Left ventricle myocardium superior (tissue), 1 donor: ENCODE results near the gene COL4A1. TPM values are rescaled to one million over a fixed set of nuclear protein-coding genes. Genes with fewer than 3 reads are reported as not detected.

Experiments
- ATAC-seq: fragments of 200-7000 bp; cut with Tn5 transposase; one replicate; pipeline ENCODE4 v1.9.1; 2020; ENCODE audit warnings: mild to moderate bottlenecking, moderate library complexity
- DNase-seq: peaks from one replicate; pipeline ENCODE4 v3.0.0-alpha.2; 2020
- intact Hi-C: fragments of 100-400 bp; cut with micrococcal nuclease; formaldehyde crosslinking; loops from one replicate; pipeline ENCODE4 v1.11.0; 2022
- total RNA-seq: library from RNA; stranded (reverse); fragmentation: NEBNext Ultra II Directional; extraction: Animal tissue kit (Norgen Biotek cat#: 25700); gene quantifications from one replicate; pipeline ENCODE4 v1.2.1, GENCODE V29; 2021
- donor health status: DM: no; HTN: yes; CAD: no; lungs with severe emphysema.

The COL4A1 gene
- total RNA-seq, 1 donor from 2014 or later = 119 TPM

DNA sequence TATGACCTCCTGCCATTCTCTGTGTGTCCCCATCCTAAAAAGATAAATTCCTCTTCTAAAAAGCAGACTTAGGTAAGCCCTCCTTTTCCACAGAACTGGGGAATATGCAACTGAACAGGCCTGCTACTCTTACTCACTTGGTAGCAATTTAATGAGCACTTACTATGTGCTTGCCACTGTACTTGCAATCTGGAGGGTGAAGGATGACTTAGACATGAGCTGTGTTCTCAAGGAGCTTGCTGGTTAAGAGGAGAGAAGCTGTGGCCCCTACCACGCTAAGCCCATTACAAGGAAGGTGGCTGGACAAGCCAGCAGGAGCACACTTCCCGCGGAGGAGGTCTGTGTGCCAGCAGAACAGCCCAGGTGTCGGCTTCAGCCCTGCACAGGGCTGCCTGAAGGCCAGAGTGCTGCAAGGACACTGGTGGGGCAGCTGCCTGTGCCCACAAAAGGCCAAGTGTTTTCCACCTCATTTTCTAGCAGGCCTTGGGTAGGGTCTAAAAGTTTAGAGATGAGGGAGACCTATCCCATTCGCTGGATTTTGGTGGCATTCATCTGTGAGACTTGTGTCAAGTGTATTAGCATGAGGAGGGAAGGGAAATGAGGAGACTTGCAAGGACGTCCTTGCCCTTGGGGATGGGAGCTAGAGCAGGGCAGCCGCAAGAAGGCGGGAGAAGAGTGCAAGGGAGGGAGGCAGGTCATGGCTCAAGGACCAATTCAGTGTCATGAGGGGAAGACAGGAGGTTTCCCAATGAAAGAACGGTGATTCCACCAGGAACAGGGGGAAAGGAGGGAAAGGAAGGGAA, 52.0 kb downstream of the COL4A1 start:
- ATAC-seq (no peak), DNase-seq (no peak)
- intact Hi-C loops = no loop called here

- intact Hi-C loops = no loop called here
- ATAC-seq (peak; percentile 5), DNase-seq (no peak)
Observed at GRCh38 chr13:110254151-110254679, 52.7 kb downstream of the COL4A1 start.

DNA sequence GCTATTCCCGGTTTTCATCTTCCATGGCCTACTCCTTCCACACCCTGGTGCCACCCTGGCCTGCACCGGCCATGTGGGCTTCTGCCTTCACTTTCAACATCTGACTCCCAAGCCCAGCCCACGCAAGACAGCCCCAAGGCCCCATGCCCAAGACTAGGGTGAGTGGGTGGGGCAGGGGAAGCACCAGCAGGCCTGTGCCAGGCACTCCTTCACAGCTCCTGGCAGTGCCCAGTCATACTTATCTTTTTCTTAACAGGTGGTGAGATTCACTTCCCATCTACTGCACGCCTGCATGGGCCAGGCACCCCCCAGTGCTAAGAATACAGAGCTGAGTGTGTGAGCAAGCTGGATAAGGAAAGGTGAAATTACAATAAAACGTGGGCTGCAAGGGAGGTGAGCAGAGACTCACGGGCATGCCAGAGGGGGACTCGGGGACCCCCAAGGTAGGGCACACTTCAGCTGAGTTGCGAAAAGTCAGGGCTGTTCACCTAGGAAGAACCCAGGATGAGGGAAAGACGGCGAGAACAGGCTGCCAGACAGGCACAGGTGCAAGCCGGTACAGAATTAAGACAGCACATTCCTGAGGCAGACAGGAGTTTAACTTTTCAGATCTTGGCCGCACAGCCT, 55.7 kb downstream of the COL4A1 start:
- intact Hi-C loops = no loop called here
- no peak for DNase-seq
- peak; percentile 1 for ATAC-seq

DNA sequence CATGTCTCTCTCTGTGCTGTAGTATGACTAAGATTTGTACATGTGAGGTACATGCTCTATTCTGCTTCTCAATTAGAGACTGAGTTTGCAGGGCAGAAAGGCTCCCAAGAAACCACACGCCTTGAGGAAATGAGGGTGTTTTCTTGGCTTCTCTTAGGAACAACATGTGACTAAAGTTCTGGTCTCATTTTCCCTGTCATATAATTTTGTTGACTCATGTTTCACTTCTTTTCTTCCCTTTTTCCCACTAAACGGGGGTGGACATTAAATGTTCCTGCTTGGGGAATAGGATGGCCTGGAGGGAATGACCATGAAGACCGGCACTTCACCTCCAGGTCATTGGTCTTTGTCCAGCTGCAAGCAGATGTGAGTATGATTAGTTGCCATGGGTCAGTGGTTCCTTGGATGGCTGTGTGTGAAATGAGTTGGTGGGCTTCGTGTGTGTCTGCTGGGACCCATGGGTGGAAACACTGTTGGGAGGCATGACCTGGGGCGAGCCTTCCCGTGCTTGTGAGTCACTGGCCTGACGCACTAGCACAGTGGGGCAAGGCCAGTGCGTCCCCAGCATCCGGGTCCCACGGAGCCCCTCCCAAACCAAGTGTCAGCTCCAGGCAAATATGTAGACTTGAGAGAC, 56.6 kb downstream of the COL4A1 start:
- DNase-seq (peak; percentile 76), ATAC-seq (peak; percentile 67)
- intact Hi-C loops = no loop called here

- ATAC-seq = no peak
- DNase-seq = no peak
- intact Hi-C loops = no loop called here
Observed at GRCh38 chr13:110249326-110249725, 57.6 kb downstream of the COL4A1 start.

DNA sequence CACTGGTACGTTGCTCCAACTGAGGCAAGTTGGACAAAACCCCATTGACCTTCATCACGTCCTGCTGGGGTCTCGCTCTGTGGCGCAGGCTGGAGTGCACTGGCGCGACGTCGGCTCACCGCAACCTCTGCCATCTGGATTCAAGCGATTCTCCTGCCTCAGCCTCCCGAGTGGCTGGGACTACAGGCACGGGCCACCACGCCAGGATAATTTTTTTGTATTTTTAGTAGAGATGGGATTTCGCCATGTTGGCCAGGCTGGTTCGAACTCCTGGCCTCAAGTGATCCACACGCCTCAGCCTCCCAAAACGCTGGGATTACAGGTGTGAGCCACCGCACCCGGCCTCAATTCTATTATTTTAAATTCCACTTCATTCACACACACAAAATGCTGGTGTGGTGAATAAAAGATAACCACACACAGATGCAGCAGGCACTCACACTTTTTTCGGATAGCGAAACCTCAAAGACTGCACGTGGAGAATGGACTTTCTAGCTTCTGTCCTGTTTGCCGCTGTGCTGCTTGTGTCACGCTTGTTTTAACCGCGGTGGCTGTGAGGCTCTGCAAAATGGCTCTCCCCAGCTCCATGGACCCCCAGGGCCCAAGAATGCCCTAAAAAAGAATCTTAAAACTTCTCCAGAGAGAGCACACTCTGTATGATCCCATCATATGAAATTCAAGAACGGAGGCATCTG, 58.4 kb downstream of the COL4A1 start:
- DNase-seq (no peak), ATAC-seq (no peak)
- intact Hi-C loops = no loop called here

DNA sequence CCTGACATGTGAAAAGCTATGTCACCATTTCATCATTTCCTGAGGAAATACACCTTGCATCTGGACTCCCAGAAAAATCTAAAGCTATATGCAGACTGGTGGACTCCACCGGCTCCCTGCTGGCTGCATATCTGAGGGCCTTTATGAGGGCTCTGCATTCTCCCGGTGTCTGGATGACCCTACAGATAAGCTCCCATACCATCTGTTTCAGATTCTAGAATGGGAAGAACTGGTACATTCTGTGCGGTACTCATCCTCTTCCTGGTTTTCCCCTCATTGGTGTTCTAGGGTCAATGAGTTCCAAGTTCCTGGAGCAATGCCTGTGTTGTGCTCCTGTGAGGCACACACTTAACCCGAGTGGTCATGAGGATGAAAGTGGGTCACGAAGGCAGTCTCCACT, 60.4 kb downstream of the COL4A1 start:
- ATAC-seq (no peak), DNase-seq (no peak)
- intact Hi-C loops = no loop called here

DNA sequence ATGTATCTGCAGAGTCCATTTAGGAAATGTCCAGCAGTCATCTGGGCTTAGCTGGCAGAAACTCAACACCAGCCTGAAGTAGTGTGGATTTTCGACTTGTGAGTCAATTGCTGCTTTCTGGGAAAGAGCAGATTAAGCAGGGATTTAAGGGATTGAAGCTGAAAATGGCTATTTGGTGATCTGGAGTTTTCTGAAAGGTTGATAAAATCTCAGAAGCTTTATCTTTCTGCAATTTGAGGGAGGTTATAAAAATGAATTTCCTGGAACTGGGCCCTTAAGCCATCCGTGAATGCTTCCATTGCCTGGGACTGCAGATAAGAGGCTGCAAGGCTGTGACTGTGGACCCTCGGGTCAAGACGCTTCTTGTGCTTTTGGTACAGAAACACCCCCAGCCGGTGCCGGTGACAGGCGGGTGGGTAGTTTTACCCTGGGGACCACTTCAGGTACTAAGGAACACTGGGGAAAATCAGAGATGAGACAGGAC, 61.5 kb downstream of the COL4A1 start:
- intact Hi-C loops = no loop called here
- no peak for DNase-seq
- no peak for ATAC-seq

DNA sequence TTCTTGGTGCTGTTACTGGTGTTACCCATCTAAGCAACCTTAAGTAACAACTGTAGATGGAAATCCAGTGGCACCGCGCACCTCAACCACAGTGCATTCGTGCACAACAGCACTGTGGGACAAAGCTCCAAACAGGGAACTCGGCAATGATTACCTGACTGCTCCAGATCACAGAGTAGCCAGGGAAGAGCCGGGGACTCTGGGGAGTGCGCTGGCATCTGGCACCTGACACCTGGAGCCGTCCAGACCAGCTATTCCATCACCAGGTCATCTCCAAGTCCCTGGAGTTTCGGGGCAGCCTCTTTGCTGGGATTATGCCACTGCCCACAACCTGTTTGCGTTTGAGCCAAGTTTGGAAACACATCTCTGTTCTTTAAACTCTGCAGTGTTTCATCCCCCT, 62.0 kb downstream of the COL4A1 start:
- ATAC-seq (no peak), DNase-seq (no peak)
- intact Hi-C loops = no loop called here

DNA sequence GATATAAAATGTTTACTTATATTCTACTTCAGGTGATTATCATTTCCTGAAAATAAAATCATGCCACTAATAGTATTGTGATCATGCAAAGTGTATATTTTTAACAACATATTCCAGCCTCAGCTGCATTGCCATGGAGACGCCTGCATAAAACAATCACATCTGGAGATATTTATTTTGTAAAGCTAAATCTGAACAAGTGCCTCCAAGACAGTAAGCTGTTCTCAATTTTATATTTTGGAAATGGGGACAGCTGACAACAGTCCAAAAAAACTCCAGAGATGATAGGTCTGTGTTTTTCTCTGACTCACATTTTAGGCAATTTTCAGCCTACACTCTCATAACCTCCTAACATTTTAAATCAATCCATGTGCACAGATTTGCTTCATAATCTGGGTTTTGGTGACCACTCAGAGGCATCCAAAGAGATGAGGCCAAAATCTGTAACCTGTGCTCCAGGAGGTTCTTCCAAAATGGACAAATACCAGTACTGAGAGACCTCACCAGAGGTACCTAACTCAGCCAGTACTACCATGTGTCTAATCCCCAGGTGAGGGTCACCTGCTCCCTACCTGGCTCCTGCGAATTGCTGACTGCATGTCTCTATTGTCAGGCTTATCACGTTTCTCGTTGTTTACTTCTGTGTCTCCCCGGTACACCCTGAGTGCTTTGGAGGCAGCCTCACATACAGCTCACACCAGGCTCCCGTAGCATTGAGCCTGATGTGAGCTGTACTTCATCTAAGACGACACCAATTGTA, 62.7 kb downstream of the COL4A1 start:
- no peak for DNase-seq
- peak; percentile 14 for ATAC-seq
- intact Hi-C loops = no loop called here

DNA sequence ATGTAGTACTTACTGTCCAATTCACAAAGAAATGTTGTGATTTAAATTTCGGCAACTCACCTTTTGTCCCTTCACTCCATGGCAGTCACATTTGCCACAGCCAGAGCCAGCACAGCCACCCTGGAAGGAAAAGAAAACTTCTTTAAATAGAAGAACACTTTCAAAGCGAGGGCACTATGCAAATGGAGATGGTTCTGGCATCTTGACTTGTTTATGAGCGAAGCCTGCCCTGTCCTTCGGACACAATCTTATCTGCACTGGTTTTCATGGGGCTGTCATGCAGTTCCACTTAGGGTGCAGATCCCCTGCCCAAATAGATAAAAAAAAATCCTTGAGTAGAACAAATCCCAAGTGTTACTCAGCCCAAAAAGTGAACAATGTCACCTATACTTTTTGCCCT, 64.3 kb downstream of the COL4A1 start:
- ATAC-seq (peak; percentile 60), DNase-seq (no peak)
- intact Hi-C loops = no loop called here

GRCh38 chr13:110240943-110241342, 66.0 kb downstream of the COL4A1 start:
- ATAC-seq (no peak), DNase-seq (no peak)
- intact Hi-C loops = no loop called here

- ATAC-seq = peak; percentile 5
- intact Hi-C loops = no loop called here
- no peak for DNase-seq
Observed at GRCh38 chr13:110240352-110240751, 66.6 kb downstream of the COL4A1 start.

GRCh38 chr13:110239280-110240125, 67.5 kb downstream of the COL4A1 start:
- intact Hi-C loops = loop anchor here (10.0 kb wide), 2 partner anchors 65 to 175 kb away; partner anchors contain the start of genes COL4A1 and COL4A2
- ATAC-seq = no peak

DNA sequence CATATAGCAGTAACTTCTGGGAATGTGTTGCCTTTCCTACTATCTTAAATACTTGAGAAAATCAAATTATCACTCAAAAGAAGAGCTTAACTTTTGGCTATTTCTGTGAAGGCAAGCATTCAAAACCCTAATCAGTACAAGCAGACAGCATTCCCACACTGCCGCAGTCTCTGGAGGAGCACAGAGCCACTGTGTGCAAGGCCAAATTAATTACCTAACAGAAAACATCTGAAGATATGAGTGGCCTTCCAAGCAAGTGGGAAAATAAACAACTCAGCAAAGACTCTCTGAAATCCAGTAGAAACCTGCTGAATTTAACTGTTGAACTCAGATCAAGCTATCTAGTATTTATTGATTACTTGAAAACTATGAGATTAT, 68.2 kb downstream of the COL4A1 start:
- peak; percentile 66 for ATAC-seq
- intact Hi-C loops = loop anchor here (10.0 kb wide), 2 partner anchors 66 to 176 kb away; partner anchors contain the start of genes COL4A1 and COL4A2

More at GRCh38 chr13:110239280-110240125, 67.5 kb downstream of the COL4A1 start:
- no peak for DNase-seq

DNA sequence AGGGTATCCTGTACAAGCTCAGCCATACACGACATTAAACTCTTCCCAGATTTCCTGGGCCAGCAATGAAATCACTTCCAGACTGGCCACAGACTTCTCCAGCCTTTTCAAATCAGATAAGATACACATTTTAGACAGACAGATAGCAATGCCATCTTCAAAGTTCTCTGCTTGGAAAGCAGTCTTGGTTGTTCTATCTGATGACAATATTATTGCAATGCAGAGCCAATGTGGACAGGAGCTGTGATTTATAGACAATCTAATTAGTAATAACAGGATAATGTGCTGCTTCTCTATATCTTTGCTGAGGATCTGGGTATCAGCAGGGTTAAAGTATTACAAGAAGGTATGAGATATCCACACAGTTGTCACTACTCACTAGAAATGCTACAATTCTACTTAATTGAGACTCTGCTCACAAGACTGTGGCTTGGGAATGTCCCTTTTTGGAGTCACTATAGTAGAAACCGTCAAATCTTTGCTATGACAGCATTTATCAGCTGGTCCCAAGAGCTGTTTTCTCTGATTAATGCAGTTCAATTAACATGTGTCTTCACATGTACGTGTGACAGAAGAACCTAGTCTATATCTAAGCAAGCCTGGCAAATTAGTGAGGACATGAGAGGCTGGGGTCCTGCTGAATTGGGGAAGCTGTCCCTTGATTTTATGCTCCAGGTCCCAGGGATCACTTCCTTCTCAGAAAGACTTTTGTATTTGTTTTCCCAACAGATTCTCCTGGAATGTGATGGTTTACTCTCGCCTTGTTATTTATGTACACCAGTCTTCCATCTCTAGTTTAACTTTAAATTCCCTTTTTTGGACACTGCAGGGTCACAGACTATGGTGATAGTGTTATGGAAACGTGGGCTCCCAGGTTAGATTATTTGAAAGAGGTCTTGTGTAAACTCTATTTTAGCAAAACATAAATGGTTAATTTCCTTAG, 68.8 kb downstream of the COL4A1 start:
- ATAC-seq = no peak
- DNase-seq = no peak
- intact Hi-C loops = loop anchor here (10.0 kb wide), 2 partner anchors 67 to 177 kb away; partner anchors contain the start of genes COL4A1 and COL4A2

More for the DNA sequence above, 68.2 kb downstream of the COL4A1 start:
- DNase-seq = peak; percentile 58
